Thoracic aorta (tissue), 2 donors: ENCODE data around the gene PPP1R9B. TPM values are rescaled to one million over a fixed set of nuclear protein-coding genes. Genes with fewer than 3 reads are reported as not detected.
A peak's percentile ranks its signal among the peaks of the same experiment; 100 is the strongest.

ENCODE experiments used
- ATAC-seq: fragments of 150-250 bp; one replicate; pipeline ENCODE4 v1.8.0; 2017; ENCODE audit warnings: low read depth; ENCODE audit not compliant: insufficient number of reproducible peaks, low FRiP score
- DNase-seq: peaks from one replicate; pipeline ENCODE4 v3.0.0-alpha.2; 2020; ENCODE audit warnings: low spot score
- H3K27ac ChIP-seq, 2 donors: fragments of 200-600 bp; sonication (generic); 1 replicate in 1 of 2; 2 replicates in 1 of 2; pipeline ENCODE4 v1.5.1; 2016; ENCODE audit warnings: mild to moderate bottlenecking in 2 of 2, moderate library complexity in 2 of 2
- H3K27me3 ChIP-seq: fragments of 200-600 bp; sonication (generic); replicated peaks from 2 replicates; pipeline ENCODE4 v1.6.0; 2016; ENCODE audit warnings: mild to moderate bottlenecking; ENCODE audit not compliant: insufficient read depth
- H3K36me3 ChIP-seq: fragments of 200-600 bp; sonication (generic); one replicate; pipeline ENCODE4 v1.5.1; 2016
- H3K4me1 ChIP-seq, 2 donors: fragments of 200-600 bp; sonication (generic); 1 replicate in 1 of 2; 2 replicates in 1 of 2; pipeline versions ENCODE4 v1.5.1 to v1.6.0; 2016; ENCODE audit warnings: low read depth in 2 of 2, mild to moderate bottlenecking in 1 of 2; ENCODE audit not compliant: control insufficient read depth in 1 of 2
- H3K4me3 ChIP-seq: fragments of 200-600 bp; sonication (generic); 2 replicates; pipeline ENCODE4 v1.5.1; 2016; ENCODE audit warnings: mild to moderate bottlenecking
- H3K9me3 ChIP-seq: fragments of 200-600 bp; sonication (generic); 2 replicates; pipeline ENCODE4 v1.5.1; 2016
- CTCF ChIP-seq: fragments of 200-600 bp; sonication (generic); IDR thresholded peaks from one replicate; pipeline ENCODE4 v1.5.1; 2019; ENCODE audit warnings: antibody characterized with exemption
- total RNA-seq, 2 donors: library from RNA; depleted of rRNA; stranded (reverse); fragments of >200 nt; gene quantifications; one replicate each; pipeline versions ENCODE4 v1.1.0 to v1.2.3, GENCODE V29; 2016

The PPP1R9B gene
- total RNA-seq, 2 donors from 2014 or later = 53.3 to 67.1 TPM

GRCh38 chr17:50175035-50175807, 24.7 kb upstream of the PPP1R9B start:
- ATAC-seq (no peak), DNase-seq (no peak)
- Histone ChIP-seq H3K27me3 (no peaks in the 10 kb centered on the region), H3K9me3 (no peaks in the 10 kb centered on the region), H3K36me3 (peaks cover 4% of the 10 kb centered on the region), H3K4me1 (peaks cover 35 to 75% of the 10 kb centered on the region in 2 donors), H3K27ac (peak overlapping the region; percentile 98 to 99), H3K4me3 (no peak overlapping the region)
- no peak for TF ChIP-seq CTCF

GRCh38 chr17:50174444-50174843, 24.0 kb upstream of the PPP1R9B start:
- peaks cover 35 to 80% of the 10 kb centered on the region in 2 donors for H3K4me1 ChIP-seq
- H3K27ac ChIP-seq = peak overlapping the region; percentile 98 to 99
- DNase-seq = no peak

GRCh38 chr17:50173335-50173941, 23.0 kb upstream of the PPP1R9B start:
- TF ChIP-seq CTCF = no peak
- H3K9me3 ChIP-seq = no peaks in the 10 kb centered on the region
- H3K36me3 ChIP-seq = peaks cover 9% of the 10 kb centered on the region
- H3K4me1 ChIP-seq = peaks cover 34 to 80% of the 10 kb centered on the region in 2 donors
- H3K4me3 ChIP-seq = no peak overlapping the region
- DNase-seq (no peak), ATAC-seq (peak; percentile 20)
- peak overlapping the region; percentile 98 to 99 for H3K27ac ChIP-seq
- no peaks in the 10 kb centered on the region for H3K27me3 ChIP-seq

More at GRCh38 chr17:50174444-50174843, 24.0 kb upstream of the PPP1R9B start:
- no peak for TF ChIP-seq CTCF
- H3K36me3 ChIP-seq = peaks cover 9% of the 10 kb centered on the region
- no peaks in the 10 kb centered on the region for H3K27me3 ChIP-seq
- no peak overlapping the region for H3K4me3 ChIP-seq
- H3K9me3 ChIP-seq = no peaks in the 10 kb centered on the region
- no peak for ATAC-seq

- Histone ChIP-seq H3K4me3 (no peak overlapping the region), H3K27me3 (no peaks in the 10 kb centered on the region), H3K9me3 (no peaks in the 10 kb centered on the region), H3K27ac (peak overlapping the region; percentile 98 to 99), H3K4me1 (peaks cover 37 to 84% of the 10 kb centered on the region in 2 donors), H3K36me3 (peaks cover 9% of the 10 kb centered on the region)
- no peak for DNase-seq
- no peak for ATAC-seq
- no peak for TF ChIP-seq CTCF
These were observed 22.5 kb upstream of the PPP1R9B start for GRCh38 chr17:50172936-50173334.

- Histone ChIP-seq H3K27ac (peak overlapping the region; percentile 98 to 99), H3K27me3 (no peaks in the 10 kb centered on the region), H3K4me3 (no peak overlapping the region), H3K4me1 (peaks cover 35 to 84% of the 10 kb centered on the region in 2 donors), H3K9me3 (no peaks in the 10 kb centered on the region), H3K36me3 (peaks cover 9% of the 10 kb centered on the region)
- no peak for ATAC-seq
- no peak for DNase-seq
- no peak for TF ChIP-seq CTCF
These were observed 21.7 kb upstream of the PPP1R9B start for GRCh38 chr17:50172130-50172529.
